GM19099 (cell line): ENCODE results near the gene CDK19.

Source experiments
- POLR2A ChIP-seq: IDR thresholded peaks from 3 replicates; pipeline ENCODE4 v1.6.1; 2011; ENCODE audit warnings: low read depth; ENCODE audit not compliant: insufficient read length; ENCODE audit errors: extremely low read depth

CDK19 gene

DNA sequence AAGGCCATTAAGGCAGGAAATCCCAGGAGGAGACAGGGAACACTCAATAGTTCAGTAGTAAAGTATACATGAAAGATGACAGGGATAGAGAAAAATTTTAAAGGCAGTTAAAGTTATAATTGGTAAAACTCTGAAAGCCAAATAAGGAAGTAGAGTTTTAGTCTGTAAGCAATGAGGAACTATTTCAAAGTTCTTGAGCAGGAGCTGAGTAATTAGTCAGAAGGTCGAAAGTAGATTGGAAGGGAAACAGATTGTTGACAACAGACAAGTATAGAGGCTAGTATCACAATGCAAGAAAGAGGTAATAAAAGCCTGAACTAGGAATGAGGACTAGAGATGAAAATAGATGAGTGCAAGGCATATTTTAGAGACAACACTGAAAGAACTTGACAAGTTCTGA, 150.3 kb downstream of the CDK19 start:
- TF ChIP-seq POLR2A = no peak

GRCh38 chr6:110662490-110663211, 152.6 kb downstream of the CDK19 start:
- TF ChIP-seq POLR2A = no peak

DNA sequence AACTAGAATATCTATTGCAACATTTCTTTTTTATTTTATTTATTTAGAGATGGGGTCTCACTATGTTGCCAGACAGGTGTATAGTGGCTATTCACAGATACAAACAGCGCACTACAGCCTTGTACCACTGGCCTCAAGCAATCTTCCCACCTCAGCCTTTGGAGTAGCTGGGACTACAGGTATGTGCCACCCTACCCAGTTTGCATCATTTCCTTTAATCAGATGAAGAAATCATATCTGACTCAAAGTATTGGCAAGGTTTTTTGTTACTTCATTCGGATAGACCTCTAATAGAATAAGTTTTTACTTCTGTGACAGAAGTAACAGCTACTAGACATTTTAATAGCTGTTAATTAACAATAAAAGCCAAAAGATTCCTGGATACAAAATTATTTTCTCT, 153.9 kb downstream of the CDK19 start:
- no peak for TF ChIP-seq POLR2A

DNA sequence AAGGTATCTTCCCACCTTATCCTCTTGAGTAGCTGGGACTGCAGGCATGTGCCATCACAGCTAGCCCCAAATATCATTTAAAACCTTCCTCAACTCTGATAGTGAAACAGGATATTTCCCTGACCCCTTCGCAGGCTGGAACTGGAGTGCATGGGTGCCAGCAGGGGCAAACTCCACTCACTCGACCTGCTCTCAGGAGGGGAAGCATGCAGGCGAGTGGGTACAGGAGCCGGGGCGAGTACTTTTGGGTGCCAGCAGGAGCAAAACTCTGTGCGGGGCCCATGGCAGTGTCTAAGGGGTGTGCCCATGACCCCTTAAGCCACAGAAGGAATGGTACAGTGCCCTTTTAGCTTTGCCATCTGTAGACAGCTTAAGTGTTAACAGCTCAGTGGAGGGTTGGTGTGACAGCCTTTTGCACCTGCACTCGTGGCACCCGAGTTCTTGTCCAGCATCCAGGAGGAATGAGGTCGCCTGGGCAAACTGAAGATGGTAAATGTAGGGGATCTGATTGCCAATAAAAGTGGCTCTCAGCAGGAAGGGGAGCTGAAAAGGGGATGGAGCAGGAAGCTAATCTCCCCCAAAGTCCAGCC, 155.1 kb downstream of the CDK19 start:
- no peak for TF ChIP-seq POLR2A

DNA sequence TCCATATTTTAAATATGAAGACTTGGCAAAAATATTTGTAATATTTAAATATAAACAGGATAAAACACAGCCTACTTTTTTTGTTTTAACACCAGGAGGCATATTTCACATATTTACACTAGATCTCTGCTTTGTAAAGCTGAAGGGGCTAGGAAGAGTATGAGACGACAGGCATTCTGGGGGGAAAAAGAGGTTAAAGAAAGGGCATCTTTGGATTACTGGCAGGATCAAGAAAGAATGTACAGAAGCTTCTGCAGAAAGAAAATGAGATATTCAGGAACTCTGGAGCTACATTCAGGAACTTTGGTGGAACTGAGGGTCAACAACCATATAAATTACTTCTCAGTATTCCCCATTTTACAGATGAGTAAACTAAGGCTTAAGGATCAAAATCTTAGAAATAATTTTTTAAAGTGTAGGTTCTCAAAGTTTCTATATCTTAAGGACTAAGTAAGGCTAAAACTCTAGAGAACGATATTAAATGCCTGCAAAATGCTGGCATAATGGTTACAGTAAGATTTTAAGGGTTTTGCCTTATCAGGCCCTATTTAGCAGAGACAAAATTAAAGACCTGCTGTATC, 156.5 kb downstream of the CDK19 start:
- TF ChIP-seq POLR2A = no peak

- no peak for TF ChIP-seq POLR2A
Measured at GRCh38 chr6:110656492-110656891, 158.8 kb downstream of the CDK19 start.

DNA sequence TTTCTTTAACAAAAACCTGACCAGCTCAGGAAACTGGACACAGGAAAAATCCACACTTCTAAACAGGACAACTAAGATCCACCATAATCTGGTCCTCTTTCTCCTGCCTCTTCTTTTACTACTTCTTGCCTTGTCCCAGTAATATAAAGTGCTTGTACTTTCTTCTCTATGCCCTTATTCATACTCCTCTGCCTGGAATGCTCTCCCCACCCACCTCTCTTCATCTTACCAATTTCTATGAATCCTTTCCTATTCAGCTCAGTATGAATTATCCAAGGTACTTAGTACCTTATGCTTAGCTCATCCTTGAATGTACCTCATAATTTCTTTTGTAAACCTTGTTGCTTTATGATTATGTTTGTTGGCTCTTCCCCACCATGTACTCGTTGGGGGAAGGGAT, 159.4 kb downstream of the CDK19 start:
- no peak for TF ChIP-seq POLR2A

DNA sequence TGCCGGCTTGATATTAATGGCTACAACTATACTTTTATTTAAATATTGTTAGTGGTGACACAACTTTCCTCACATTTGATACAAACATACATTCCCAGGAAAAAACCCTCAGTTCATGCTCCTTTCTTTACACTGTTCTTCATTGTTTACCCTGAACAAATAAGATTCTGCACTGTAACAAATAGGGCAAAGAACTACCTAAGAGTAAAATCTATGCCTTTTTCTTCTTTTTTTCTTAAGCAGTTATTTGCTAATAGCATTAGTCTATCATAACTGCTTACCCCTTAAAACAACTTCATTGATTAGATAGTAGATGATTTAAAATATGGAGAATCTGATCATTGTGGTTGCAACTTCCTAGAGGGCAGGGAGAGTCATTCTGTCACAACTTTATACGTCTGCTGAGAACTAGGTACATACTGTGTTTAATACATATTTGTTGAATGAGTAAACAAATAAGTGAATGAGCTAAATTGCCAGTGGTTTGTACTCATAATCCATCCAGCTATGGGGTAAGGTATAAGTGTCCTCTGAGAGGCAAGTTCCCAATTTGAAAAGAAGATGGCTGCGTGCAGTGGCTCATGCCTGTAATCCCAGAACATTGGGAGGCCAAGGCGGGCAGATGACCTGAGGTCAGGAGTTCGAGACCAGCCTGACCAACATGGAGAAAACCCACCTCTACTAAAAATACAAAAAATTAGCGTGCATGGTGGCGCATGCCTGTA, 161.0 kb downstream of the CDK19 start:
- TF ChIP-seq POLR2A = no peak

- no peak for TF ChIP-seq POLR2A
Measured at GRCh38 chr6:110653381-110653780, 161.9 kb downstream of the CDK19 start.

DNA sequence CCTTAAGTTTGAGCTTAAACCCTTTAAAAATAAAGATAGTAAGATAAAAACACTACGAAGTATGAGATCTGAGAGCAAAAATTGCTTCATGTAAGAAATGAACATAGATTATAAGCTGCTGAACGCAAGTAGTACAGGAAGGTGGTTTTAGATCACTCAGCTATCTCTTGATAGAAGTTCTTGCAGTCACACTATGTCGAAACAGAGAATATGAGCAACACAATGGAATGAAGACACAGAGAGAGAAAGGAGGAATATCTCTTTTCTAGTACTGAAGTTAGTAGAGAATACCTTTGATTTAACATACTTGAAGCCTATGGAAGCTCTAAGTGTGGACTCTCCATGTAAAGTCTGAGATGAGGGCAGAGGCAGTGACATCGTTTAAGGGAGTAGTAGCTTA, 162.7 kb downstream of the CDK19 start:
- TF ChIP-seq POLR2A = no peak

DNA sequence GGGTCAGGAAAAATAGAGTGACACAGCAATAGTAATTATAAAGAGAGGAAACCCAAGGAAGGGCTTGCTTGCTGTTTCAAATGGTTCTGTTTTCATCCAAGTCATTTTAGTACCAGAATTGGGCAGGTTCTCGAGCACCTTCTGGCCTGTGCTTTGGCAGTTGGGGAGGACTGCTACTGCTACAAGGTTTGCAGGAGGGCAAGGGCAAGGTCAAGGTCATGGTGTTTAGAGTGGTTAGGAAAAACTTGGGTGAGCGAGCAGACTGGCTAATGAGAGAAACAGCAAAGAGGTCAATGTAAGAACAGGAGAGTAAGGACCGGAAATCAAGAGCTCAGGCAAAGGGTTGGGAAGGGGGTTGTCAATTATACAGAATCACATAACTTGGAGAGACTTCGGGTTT, 164.5 kb downstream of the CDK19 start:
- no peak for TF ChIP-seq POLR2A

DNA sequence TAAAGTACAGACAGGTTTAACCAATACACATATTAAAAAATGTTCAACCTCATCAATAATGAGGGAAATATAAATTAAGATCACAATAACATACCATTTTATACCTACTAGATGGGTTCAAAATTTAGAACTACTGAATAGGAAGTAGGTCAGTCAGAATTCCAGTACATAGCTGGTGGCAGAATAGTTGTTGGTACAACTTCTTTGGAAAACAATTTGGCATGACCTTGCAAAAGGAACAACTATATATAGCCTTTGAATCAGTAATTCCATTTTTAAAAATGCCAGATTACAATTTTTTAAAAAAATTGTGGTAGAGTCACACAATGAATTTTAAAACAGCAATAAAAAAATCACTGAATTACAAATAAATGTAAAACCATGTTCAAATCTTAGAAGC, 165.6 kb downstream of the CDK19 start:
- TF ChIP-seq POLR2A = no peak

- TF ChIP-seq POLR2A = no peak
Measured at GRCh38 chr6:110646951-110647910, 168.0 kb downstream of the CDK19 start.

- TF ChIP-seq POLR2A = no peak
Measured at GRCh38 chr6:110646419-110646698, 168.9 kb downstream of the CDK19 start.
